ENCODE measurements around the gene IRF8.
"Not testable (repeated sequence)": the region's sequence is repeated elsewhere in the genome, so short reads cannot be mapped to it uniquely, and the experiment has no call there.

Gene IRF8

DNA sequence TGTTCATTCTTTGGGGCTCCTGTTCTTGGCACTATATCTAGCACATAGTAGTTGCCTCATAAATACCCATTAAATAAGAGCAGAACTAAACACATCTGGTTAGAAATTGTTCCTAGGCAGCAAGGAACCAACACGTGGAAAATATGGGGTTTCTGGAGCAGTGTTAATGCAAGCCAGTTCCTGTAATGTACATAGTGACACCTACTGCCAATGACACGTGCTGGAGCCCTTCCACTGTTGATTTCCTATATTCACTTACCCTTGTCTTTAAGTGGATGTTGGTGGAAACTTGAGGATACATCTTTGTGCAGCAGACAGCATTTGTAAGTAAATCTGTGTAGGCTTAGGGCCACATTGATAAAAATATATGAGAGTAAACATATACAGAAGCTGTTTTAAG is 1.6 kb upstream of the IRF8 start:
- DNase-seq = no peak

DNA sequence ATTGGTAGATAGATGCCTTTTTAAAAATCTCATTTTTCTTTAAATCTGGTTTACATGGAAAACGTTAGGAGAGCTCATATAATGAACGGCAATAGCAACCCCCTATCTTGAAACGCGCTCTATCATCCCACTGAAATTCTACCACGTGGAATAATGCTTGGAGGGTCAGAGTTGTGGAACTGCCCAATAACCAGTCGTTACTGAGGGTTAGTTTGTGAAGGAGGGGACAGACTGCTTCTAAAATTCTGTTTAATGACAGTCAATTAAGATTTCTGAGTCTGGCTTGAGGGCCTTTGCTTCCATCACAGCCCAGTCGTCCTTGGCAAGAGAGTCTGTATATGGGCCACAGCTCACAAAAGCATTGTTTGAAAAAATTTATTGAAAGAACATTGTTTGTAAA is 482 bp downstream of the IRF8 start:
- no peak for DNase-seq

DNA sequence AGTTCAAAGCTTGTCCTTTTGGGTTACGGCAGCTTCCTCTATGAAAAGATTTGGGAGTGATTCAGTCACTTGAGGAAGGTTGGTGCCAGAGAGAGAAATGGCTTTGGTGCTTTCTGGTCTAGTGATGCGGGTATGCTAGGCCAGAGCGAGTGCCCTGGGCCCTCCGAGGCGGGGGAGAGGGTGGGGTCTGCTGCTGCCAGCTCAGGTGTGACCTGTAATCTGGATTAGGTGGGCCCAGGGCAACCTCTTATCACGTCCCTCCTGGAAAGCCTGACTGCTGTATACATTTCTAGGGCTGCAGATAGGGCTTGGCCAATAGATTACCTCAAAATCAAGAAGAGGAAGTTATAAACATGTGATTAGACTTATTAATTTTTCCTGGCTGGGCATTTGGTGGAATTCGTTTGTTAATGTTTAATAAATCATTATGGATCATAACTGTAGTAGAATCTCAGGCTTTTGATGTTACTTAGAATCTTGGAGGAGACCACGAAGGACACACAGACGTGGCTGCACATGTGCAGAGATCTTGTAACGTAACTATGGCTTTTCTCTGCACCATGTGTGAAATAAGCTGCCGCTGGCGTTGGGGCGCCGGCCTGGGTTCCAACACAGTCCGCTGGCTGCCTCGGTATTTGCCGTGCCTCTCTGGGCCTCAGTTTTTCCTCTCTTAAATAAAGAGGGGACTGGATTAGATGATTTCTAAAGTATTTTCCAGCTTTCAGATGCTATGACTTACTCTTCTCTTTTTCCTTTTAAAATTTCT is 1.2 kb downstream of the IRF8 start:
- DNase-seq = no peak

DNA sequence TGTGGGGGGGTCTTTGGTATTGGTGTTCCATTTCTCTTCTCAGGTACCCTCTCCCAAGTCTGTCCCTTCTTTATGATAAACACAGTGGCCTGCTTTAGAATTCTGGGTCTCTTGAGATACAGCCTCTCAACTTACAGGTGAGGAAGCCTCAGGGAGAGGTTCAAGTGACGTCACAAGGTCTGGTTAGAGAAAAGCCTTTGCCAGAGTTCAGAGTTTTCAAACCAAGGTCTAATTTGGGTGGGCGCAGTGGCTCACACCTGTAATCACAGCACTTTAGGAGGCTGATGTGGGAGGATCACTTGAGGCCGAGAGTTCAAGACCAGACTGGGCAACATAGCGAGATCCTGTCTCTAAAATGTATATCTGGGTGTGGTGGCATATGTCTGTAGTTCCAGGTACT is 2.1 kb downstream of the IRF8 start:
- no peak for DNase-seq

DNA sequence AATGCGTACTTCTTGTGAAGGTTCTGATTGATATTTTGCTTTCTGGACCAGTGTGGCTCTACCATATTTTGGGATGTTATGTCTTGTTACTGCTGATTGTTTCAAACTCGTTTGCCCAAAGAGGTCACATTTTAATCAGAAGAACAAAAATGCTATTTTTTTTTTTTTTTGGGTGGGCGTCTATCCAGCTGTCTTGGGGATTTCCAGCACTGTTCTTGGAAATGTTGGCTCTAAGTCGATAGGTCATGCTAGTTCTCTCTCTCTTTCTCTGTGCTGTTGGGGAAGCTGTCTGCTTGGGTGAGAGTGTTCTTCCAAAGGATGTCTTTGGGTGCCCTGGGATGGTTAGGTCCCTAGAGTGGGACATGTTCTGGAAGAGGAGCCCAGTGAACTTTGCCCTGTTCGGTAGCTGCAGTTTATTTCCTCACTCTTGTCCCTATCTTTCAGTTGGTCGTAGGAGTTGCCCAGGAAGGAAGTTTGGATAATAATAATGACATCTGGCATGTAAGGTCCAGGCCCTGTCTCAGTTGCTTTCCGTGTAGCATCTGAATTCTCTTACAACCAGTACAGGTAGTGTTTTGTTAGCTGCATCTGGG is 2.9 kb downstream of the IRF8 start:
- no peak for DNase-seq

DNA sequence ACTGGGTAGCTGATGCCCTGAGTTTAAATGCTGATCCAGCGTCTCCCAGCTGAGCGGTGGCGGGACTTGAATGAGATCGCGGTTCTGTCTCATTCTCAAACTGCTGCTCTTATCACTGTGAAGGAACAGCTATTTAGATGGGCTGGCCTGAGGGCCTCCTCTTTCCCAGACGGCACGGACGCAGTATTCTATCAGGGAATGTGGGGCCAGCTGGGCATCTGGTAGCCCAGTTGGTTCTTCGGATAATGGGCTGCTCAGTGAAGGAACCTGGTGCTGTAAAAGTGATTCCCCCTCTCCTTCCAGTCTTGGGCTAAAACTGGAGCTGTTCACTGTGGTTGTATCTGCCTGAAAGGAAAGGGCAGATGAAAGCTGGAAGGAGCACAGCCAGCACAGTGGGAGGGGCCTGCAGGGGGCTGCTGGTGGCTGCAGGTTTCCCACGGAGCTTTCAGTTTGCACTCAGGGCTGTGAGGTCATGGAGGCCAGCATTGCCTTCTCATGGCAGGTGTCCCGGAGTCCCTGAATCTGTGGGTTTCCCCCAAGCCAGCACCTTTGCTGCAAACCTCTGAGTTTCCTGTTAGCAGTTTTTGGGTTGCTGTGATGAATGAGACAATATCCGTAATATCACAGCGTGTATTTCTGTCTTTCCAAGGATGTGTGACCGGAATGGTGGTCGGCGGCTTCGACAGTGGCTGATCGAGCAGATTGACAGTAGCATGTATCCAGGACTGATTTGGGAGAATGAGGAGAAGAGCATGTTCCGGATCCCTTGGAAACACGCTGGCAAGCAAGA is 3.6 kb downstream of the IRF8 start:
- no peak for DNase-seq

DNA sequence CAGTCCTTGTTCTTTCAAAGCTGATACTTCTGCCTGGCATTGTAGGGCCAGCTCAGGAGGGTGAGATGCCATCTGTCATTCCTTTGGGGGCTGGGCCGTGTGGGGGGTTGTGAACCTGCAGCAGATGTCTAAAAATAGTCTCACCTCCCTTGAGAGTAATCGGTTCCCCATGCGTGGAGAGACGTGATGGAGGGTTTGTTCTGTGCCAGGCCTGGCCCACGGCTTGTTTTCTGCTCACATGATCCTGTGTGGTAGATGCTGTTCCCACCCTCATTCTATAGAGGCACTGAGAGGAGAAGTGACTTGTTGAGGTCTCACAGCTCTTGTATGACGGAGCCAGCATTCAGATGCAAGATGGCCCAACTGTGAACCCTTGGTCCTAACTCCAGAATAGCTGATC is 4.6 kb downstream of the IRF8 start:
- no peak for DNase-seq

DNA sequence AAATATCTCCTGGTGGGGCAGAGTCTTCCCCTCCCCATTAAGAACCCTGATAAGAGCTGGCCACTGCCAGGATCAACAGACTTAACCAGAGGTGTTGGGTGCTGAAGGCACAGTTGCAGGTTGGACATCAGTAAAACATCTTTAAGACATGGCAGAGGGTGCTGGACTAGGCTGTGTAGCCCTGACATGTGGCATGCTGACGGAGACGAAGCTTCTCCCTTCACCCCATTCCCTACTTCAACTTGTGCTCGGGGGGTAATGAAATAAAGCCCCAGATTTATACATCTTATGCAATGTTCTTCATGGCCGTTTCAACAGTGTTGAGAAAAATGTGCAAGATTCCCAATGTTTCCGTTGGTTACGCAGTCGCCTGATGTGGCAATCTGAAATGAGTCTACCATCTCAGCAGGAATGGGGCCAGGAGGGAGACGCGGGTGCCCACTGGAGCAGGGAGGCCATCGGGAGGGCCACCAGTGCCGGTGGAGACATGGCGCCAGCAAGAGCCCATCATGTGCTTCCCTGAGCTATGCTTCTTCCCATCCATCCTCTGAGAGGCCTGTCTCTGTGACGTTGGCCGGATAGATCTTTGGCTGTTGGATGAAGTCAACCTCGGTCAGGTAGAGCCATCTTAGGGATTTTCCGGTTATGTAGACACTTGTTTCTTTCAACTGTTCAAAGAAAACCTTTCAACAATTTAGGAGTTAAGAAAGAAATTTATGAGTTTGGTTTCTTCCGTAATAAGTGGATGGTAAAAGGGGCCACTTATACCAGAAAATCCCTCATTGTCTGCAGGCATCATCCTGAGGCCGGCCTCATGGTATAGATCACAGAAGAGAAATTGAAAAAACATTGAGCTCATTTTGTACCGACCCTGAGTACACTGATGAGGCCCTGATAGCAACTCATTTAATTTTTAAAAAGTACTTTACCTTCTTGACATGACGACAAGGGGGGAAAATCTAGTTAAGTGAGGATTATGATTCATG is 6.4 kb downstream of the IRF8 start:
- DNase-seq = no peak

DNA sequence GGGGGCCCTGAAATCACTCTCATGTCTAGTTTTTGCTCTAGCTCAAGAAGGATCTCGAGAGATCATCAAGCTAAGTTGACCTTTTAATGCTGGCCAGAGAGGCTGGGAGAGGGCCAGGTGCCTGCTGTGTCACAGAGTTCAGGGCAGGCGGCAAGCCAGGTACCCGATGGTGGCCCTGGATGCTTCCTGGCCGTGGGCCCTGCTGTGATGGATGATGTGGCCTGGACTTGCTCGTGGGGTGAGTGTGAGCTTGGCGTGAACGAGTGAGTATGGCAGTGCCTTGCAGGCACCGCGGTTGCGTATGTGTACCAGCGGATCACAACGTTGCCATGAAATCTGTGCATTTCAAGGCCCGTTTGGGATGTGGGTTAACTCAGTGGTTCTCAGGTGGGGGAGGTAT is 7.4 kb downstream of the IRF8 start:
- DNase-seq = no peak

DNA sequence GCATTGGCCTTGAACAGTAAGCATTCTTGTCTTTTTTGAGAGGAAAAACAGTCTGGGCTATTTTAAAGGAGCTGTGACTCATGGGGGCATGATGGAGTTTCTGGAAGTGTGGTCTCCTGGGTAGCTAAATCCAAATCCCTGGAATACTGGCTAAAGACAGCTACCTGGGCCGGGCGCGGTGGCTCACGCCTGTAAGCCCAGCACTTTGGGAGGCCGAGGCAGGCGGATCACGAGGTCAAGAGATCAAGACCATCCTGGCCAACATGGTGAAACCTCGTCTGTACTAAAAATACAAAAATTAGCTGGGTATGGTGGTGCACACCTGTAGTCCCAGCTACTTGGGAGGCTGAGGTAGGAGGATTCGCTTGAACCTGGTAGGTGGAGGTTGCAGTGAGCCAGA is 8.3 kb downstream of the IRF8 start:
- DNase-seq = not testable (repeated sequence)

DNA sequence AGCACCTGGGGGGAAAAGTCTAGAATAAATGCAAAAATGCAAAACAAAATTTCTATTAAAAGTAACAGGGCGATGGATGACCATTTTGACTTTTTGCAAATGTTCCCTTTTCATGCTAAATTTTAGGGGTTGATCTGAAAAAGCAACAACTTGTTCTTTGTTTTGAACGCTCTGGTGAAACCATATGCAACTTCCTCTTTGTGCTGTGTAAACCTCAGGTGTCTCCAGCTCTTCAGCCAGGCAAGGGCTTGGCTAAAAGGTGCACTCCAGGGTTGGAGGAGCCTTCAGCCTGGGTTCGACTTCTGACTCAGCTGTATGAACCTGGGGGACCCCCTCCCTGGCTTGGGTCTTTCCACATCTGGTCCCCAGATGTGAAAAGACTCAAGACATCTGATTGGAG is 9.5 kb downstream of the IRF8 start:
- DNase-seq = no peak

DNA sequence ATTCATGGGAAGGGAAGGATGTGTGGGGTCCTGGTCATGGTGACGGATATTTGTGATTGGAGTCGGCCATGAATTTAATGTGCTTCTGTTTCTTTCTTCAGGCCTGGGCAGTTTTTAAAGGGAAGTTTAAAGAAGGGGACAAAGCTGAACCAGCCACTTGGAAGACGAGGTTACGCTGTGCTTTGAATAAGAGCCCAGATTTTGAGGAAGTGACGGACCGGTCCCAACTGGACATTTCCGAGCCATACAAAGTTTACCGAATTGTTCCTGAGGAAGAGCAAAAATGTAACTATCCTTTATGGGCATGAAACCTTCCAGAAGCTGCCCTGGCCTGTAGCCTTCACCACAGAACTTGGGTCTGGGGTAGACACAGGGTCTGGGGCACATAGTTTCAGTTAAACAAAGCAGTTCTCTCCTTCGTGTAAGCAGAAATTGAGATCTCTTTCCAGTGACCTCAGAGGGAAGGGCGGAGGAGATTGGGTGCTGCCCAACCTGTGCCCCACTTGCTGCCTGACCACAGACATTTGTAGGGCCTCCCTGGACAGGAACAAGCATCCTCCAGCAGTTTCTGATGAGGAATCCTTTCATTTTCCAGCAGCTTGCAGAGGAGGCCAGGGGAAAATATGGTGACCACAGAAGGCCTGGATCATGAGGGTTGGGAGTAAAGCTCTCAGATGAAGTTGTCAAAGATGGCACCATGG is 10.1 kb downstream of the IRF8 start:
- no peak for DNase-seq

DNA sequence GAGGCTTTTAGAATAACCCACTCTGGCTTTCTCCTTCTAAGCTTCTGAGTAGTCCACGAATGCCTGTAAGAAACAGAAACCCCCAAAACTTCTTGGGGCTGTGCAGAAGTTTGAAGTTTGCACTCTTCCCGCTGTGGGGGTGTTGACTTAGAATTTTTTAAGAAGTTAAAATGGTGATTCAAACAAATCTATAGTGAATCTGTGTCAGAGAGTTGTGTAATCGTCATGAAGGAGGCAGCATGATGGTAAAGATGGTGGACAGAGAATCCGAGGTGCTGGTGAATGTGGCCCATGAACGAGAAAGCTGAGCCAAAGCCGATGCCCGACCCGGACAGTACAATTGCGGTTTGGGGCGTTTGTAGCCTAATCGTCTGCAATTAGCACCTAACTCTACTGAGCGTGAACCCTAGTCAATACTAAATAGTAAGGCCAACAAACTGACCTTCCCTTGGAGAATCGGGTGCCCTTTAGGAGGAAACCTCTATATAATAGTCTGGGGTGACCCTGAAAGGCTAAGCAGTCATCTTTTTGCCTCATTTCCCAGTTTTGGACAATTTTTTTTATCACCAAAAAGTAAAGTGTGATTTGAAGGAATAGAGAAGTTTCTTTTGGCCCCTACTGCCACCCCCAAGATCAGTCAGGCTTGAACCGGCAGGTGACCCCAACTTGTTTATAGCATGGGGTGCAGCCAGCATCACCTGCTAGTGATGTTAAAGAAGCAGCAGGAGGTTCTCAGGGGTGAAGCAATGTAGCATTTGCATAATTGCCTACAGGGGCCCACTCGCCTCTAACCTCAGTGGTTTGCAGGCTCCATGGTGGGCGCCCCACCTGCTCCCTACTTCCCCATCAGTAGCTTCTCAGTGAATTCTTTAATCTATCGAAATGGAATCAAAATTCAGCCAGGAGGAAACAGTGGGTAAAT is 11.2 kb downstream of the IRF8 start:
- DNase-seq = no peak

DNA sequence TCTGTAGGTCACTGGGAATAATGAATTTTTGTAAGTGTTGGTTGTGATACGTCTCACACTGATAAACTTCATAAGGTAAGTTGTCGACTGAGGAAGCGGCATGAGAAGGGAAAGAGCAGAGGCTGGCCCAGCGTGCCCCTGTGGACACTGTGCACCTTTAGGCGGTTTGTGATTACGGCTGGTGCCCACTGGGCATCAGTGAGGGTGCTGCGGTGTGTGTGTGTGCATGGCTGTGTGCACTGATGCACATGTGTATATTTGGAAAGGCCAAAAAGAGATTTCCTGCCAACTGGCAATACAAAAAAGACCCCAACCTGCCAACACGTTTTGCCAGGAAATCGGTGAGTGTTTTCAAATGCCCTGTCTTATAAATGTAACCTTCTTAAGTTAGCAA is 11.9 kb downstream of the IRF8 start:
- no peak for DNase-seq

DNA sequence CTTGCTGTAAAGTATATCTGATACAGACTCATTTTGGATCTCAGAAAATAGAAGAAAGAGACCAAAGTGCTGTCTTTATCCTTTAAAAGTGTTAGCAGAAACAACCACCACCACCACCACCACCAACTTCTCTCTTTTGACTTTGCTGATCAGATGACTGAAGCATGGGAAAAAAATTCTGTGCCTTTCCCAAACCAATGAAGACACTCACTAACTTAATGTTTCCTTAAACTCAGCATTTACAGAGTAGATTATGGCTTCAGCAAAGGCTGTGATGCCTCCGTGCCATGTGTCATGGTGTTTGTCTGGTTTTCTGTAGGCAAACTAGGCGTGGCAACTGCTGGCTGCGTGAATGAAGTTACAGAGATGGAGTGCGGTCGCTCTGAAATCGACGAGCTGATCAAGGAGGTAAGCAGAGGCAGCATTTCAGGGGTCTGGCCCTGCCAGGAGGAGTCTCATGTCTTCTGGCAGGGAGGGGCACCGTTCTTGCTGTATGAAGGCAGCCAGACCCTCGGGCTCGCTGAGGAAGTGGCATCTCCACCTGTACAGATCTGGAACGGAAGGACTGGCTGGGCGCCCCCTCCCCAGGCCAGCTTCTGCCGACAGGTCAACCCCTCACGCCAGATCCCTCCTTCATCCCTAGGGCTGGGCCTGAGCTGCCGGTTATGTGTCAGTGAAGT is 12.4 kb downstream of the IRF8 start:
- DNase-seq = no peak

DNA sequence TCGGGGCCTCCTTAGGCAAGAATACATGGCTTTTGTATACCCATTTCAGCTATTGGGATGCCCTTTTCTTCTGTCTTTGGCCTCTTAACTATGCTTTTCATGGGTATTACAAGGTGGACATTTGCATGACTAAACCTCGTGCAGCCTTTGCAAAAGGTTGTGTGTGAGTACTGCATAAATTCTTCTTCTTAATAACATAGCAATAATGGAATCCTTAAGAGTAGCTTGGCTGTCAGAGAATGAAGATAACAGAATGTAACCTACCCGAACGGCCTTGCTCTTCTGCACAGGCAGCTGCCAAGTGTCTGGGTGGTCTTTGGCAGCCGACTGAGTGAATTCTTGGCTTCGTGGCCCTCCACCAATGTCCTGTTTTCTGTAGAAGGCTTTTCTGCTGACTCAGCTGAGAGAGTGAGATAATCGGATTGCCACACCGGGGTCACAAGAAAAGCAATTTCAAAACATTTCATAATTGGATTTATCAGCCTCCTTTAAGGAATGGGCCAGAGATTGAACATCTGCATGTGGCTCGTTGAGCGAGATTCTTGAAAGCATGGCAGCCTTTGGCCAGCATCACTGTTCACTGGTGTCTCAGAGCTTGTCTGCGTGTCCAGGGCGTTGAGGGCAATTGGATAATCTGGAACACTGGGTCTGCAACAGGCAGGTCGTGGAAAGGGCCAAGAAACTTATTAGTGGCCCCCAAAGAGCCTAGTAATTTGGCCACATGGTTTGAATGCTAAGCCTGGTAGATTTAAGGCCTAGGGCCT is 13.4 kb downstream of the IRF8 start:
- peak; percentile 54 for DNase-seq

DNA sequence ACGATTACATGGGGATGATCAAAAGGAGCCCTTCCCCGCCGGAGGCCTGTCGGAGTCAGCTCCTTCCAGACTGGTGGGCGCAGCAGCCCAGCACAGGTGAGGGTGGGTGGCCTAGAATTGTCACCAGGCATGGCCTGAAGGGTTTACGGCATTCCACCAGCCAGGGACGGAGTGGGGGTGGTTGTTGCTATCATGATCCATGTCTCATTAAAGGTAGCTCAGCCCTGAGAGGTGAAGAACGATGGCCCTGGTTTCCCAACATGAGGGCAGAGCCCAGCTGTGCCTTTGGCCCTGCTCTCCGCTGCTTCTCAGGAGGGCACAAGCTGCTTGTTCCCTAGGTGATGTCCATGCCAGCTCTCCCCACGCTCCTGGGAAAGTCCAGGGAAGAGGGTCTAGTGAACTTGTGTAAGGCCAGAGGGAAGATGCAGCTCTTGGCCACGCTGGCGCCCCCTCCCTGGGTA is 14.2 kb downstream of the IRF8 start:
- peak; percentile 32 for DNase-seq

DNA sequence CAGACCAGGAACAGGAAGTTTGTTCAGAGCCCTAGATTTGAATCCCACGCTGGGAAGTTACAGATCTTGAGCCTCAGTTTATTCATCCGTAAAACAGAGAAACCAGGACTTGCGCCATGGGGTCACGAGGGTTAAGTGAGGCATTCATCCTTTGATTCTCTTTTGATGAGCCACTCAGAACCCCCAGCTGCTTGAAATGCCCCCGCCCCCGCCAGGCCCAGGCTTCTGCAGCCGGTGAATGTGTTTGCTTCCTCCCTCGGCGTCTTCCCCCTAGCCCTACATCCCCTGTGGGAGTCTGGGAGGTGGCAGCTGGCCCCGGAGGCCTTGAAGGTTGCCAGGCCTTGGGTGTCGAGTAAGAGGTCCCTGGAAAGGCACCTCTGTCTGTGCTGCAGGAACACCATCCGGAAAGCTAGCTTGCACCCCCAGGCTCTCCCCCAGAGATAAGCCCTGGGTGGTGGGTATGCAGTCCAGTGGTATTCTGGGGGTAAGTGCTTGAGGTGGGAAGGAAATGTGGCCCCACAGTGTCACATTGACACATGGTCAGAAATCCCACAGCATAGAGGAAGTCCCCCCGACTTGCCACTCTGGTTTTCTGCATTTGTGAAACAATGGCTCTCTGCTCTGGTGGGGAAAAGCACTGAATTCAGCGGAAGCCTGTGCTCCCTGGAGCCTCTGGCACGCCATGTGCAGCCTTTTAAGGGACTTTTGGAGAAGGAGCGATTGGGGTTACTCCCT is 14.9 kb downstream of the IRF8 start:
- peak; percentile 48 for DNase-seq

DNA sequence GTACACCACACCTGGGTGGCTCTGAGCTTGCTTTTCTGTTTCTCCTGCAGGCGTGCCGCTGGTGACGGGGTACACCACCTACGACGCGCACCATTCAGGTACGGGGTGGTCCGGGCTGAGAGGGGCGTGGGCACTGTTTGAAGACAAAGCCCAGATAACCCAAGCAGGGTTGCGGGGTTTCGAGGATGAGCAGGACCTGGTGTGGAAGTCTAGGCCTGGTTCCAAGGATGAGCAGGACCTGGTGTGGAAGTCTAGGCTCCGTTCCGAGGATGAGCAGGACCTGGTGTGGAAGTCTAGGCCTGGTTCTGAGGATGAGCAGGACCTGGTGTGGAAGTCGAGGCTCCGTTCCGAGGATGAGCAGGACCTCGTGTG is 15.4 kb downstream of the IRF8 start:
- DNase-seq = no peak
